Peyer's patch (tissue), 4 donors: ENCODE data around the gene GJA4.

Source experiments
- CTCF ChIP-seq, 6 experiments: fragments of 450-650 bp in 4 of 6; fragments of 200-600 bp in 2 of 6; sonication (generic) in 1 of 6; IDR thresholded peaks; one replicate each; pipeline ENCODE4 v1.5.1; 2017 to 2019; ENCODE audit warnings: antibody characterized with exemption in 6 of 6, mild to moderate bottlenecking in 3 of 6, moderate library complexity in 1 of 6
- POLR2A ChIP-seq, 2 donors: fragments of 450-650 bp; IDR thresholded peaks; one replicate each; pipeline ENCODE4 v1.5.1; 2017; ENCODE audit warnings: antibody characterized with exemption in 2 of 2, mild to moderate bottlenecking in 2 of 2, moderate library complexity in 2 of 2

- TF ChIP-seq CTCF (IDR thresholded peaks at IDR 0.05) (no peak), POLR2A (IDR thresholded peaks at IDR 0.05) (no peak)
These were observed 47.9 kb upstream of the GJA4 start for GRCh38 chr1:34744851-34745250.
